Stimulated activated naive B cell treated with anti-CD40 and anti-IgM and Interleukin-4, amounts not matched to agents 10 μg/mL and 1 μg/mL and 100 μg/mL, for 72 hours (primary cell): ENCODE data around the gene CDH15.
A peak's percentile ranks its signal among the peaks of the same experiment; 100 is the strongest.

Source experiments
- ATAC-seq, 2 donors: fragments of 150-1000 bp; cut with Tn5 transposase; replicated peaks; 2 replicates each; pipeline ENCODE4 v1.10.0; 2021; ENCODE audit warnings: moderate library complexity in 1 of 2
- DNase-seq: peaks from one replicate; pipeline ENCODE4 v3.0.0; 2021
- H3K27ac Mint-ChIP-seq: one replicate; pipeline ENCODE4 v1.8.0; 2022; ENCODE audit warnings: mild to moderate bottlenecking, mixed read lengths
- H3K27me3 Mint-ChIP-seq, 2 donors: one replicate each; pipeline ENCODE4 v1.8.0; 2022; ENCODE audit warnings: mixed read lengths in 2 of 2
- H3K36me3 Mint-ChIP-seq, 2 donors: one replicate each; pipeline ENCODE4 v1.8.0; 2022; ENCODE audit warnings: mixed read lengths in 2 of 2, mild to moderate bottlenecking in 1 of 2
- H3K4me1 Mint-ChIP-seq, 2 donors: one replicate each; pipeline ENCODE4 v1.8.0; 2022; ENCODE audit warnings: mixed read lengths in 2 of 2, mild to moderate bottlenecking in 1 of 2
- H3K4me3 Mint-ChIP-seq, 2 donors: one replicate each; pipeline ENCODE4 v1.8.0; 2022; ENCODE audit warnings: mild to moderate bottlenecking in 2 of 2, mixed read lengths in 2 of 2, moderate library complexity in 1 of 2
- H3K9me3 Mint-ChIP-seq, 2 donors: one replicate each; pipeline ENCODE4 v1.8.0; 2022; ENCODE audit warnings: mixed read lengths in 2 of 2, mild to moderate bottlenecking in 1 of 2

CDH15 gene

GRCh38 chr16:89136931-89137330, 34.6 kb upstream of the CDH15 start:
- DNase-seq, result no peak
- no peak for ATAC-seq
- Mint-ChIP-seq H3K36me3 (peaks cover 41 to 52% of the 10 kb centered on the region in 2 donors), H3K27ac (peak overlapping the region; percentile 5), H3K27me3 (no peaks in the 10 kb centered on the region), H3K4me3 (no peak overlapping the region), H3K4me1 (peaks cover 0 to 2% of the 10 kb centered on the region in 2 donors), H3K9me3 (no peaks in the 10 kb centered on the region)

- DNase-seq, result no peak
- H3K9me3 Mint-ChIP-seq, result no peaks in the 10 kb centered on the region
- peaks cover 0 to 3% of the 10 kb centered on the region in 2 donors for H3K4me1 Mint-ChIP-seq
- no peak overlapping the region for H3K27ac Mint-ChIP-seq
- H3K27me3 Mint-ChIP-seq, result no peaks in the 10 kb centered on the region
- no peak overlapping the region for H3K4me3 Mint-ChIP-seq
- no peak for ATAC-seq
- H3K36me3 Mint-ChIP-seq, result peaks cover 48 to 51% of the 10 kb centered on the region in 2 donors
These were observed 33.7 kb upstream of the CDH15 start for GRCh38 chr16:89137666-89138512.

GRCh38 chr16:89138513-89138795, 33.1 kb upstream of the CDH15 start:
- no peak overlapping the region for H3K27ac Mint-ChIP-seq
- no peak for ATAC-seq
- no peaks in the 10 kb centered on the region for H3K27me3 Mint-ChIP-seq
- peaks cover 47 to 50% of the 10 kb centered on the region in 2 donors for H3K36me3 Mint-ChIP-seq
- DNase-seq, result no peak
- H3K9me3 Mint-ChIP-seq, result no peaks in the 10 kb centered on the region
- H3K4me1 Mint-ChIP-seq, result peaks cover 0 to 3% of the 10 kb centered on the region in 2 donors
- H3K4me3 Mint-ChIP-seq, result no peak overlapping the region

DNA sequence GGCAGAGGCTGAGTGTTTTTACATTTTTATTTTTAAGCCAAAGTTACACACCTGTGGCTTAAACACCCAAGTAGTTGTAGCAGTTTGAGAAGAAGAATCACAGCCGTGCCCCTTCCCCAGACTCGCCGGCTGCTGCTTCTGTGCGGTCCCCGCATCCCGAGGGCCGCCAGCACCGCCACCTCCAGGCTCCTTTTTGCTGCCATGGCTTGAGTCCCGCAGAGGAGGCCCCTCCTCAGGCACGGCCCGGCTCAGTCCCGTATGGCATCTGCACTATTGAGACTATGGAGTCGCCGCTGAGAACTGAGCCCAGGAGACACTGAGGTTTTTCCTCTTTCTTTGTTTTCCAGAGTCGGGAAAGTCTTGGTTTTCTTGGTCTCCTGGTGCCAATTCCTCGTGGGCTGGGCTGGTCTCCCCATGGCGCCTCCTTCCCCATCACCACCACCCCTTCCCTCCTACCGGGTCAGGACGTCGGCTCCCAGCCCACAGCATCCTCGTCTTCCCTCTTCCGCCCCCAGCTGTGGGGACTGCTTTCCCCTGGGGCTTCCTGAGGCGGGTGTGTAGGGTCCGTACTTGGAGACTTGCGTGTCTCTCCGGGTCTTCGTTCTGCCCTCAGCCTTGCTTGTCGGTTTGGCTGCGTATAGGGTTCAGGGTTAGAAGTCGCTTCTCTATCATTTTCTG, 32.6 kb upstream of the CDH15 start:
- ATAC-seq, result no peak

DNA sequence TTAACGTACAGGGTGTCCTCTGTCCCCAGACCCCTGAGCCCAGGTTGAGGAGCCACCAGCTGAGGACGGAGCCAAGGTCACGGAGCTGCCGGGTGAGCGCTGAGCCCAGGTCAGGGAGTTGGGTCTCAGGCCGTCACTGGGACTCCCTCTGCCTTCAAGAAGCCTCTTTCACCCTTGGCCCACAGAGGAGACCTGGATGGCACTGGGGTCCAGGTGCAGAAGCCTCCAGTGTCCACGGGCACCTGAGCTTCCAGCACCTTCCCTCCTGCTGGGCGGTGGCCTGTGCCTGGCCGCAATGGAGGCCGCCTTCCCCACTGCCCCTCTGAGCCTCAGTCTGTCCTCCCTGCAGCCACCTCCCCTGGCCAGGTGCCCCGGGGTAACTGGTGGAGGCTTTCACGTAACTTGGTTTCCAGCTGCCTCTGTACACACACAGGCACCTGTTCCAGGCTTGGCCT, 31.6 kb upstream of the CDH15 start:
- Mint-ChIP-seq H3K27me3 (no peaks in the 10 kb centered on the region), H3K27ac (no peak overlapping the region), H3K9me3 (no peaks in the 10 kb centered on the region)

More for the DNA sequence above, 32.6 kb upstream of the CDH15 start:
- H3K9me3 Mint-ChIP-seq, result no peaks in the 10 kb centered on the region
- peaks cover 0 to 3% of the 10 kb centered on the region in 2 donors for H3K4me1 Mint-ChIP-seq
- H3K27ac Mint-ChIP-seq, result no peak overlapping the region
- DNase-seq, result no peak
- no peak overlapping the region for H3K4me3 Mint-ChIP-seq
- no peaks in the 10 kb centered on the region for H3K27me3 Mint-ChIP-seq
- H3K36me3 Mint-ChIP-seq, result peaks cover 44 to 46% of the 10 kb centered on the region in 2 donors

GRCh38 chr16:89140401-89140800, 31.1 kb upstream of the CDH15 start:
- Mint-ChIP-seq H3K4me1 (peaks cover 0 to 3% of the 10 kb centered on the region in 2 donors), H3K36me3 (peaks cover 38 to 40% of the 10 kb centered on the region in 2 donors), H3K9me3 (no peaks in the 10 kb centered on the region), H3K4me3 (no peak overlapping the region), H3K27me3 (no peaks in the 10 kb centered on the region), H3K27ac (no peak overlapping the region)
- ATAC-seq, result no peak
- no peak for DNase-seq

More for the DNA sequence above, 31.6 kb upstream of the CDH15 start:
- H3K4me3 Mint-ChIP-seq, result no peak overlapping the region
- no peak for ATAC-seq
- peaks cover 0 to 3% of the 10 kb centered on the region in 2 donors for H3K4me1 Mint-ChIP-seq
- DNase-seq, result no peak
- peaks cover 38 to 40% of the 10 kb centered on the region in 2 donors for H3K36me3 Mint-ChIP-seq

- no peak overlapping the region for H3K27ac Mint-ChIP-seq
- H3K4me3 Mint-ChIP-seq, result no peak overlapping the region
- ATAC-seq (no peak), DNase-seq (no peak)
- H3K27me3 Mint-ChIP-seq, result no peaks in the 10 kb centered on the region
- H3K9me3 Mint-ChIP-seq, result no peaks in the 10 kb centered on the region
- peaks cover 0 to 3% of the 10 kb centered on the region in 2 donors for H3K4me1 Mint-ChIP-seq
- peaks cover 38 to 40% of the 10 kb centered on the region in 2 donors for H3K36me3 Mint-ChIP-seq
These were observed 30.3 kb upstream of the CDH15 start for GRCh38 chr16:89140981-89141883.

GRCh38 chr16:89141884-89142267, 29.7 kb upstream of the CDH15 start:
- Mint-ChIP-seq H3K27me3 (no peaks in the 10 kb centered on the region), H3K9me3 (no peaks in the 10 kb centered on the region), H3K36me3 (peaks cover 41 to 43% of the 10 kb centered on the region in 2 donors), H3K4me3 (no peak overlapping the region), H3K4me1 (peaks cover 0 to 7% of the 10 kb centered on the region in 2 donors), H3K27ac (no peak overlapping the region)
- no peak for ATAC-seq
- no peak for DNase-seq

DNA sequence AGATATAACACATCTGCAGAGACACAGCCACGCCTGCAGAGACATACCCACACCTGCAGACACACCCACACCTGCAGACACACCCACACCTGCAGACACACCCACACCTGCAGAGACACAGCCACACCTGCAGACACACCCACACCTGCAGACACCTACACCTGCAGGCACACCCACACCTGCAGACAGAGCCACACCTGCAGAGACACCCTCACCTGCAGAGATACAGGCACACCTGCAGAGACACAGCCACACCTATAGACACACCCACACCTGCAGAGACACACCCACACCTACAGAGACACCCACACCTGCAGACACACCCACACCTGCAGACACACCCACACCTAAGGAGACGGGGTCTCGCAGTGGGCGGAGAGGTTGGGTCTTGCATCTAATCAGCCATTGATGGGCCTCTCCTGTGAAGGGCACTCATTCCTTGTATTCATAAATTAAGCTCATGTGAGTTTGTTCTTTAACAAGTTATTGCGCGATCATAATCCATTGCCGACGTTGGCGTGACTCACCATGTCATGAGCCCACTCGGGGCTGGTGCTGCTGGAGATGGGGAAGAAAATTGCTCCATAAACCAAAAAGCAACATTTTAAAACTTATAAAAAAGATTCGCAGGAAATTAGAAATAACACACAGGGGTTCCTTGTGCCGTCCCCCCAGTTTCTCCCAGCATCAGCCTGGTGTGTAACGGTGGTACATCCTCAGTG, 28.9 kb upstream of the CDH15 start:
- no peak overlapping the region for H3K4me3 Mint-ChIP-seq
- no peaks in the 10 kb centered on the region for H3K27me3 Mint-ChIP-seq
- H3K36me3 Mint-ChIP-seq, result peaks cover 39 to 43% of the 10 kb centered on the region in 2 donors
- peaks cover 0 to 5% of the 10 kb centered on the region in 2 donors for H3K4me1 Mint-ChIP-seq
- no peak overlapping the region for H3K27ac Mint-ChIP-seq
- no peaks in the 10 kb centered on the region for H3K9me3 Mint-ChIP-seq
- ATAC-seq (no peak), DNase-seq (no peak)

DNA sequence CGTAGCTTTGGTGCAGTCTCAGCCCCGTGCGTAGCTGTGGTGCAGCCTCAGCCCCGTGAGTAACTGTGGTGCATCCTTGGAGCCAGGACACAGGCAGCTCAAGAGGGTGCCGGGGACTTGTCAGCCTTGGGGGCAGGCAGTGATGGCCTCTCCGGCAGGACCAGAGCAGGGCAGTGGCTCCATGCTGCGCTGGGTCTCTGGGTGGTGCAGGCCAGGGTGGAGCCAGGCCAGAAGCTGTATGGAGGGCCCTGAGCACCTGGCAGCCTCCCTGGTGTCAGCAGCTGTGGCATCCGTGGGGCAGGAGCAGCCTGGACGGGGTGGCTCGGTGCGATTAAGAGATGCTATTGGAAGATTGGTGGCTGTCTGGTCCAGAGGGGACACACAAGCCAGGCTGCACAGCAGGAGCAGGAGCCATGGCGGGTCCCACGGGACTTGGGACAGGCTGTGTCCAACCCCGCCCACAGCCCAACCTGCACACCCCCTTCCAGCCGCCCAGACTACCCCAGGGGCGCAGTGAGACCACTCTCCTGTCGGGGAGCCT, 28.3 kb upstream of the CDH15 start:
- no peak overlapping the region for H3K4me3 Mint-ChIP-seq
- H3K9me3 Mint-ChIP-seq, result no peaks in the 10 kb centered on the region
- no peak overlapping the region for H3K27ac Mint-ChIP-seq
- DNase-seq, result no peak
- H3K27me3 Mint-ChIP-seq, result no peaks in the 10 kb centered on the region
- peaks cover 0 to 5% of the 10 kb centered on the region in 2 donors for H3K4me1 Mint-ChIP-seq
- H3K36me3 Mint-ChIP-seq, result peaks cover 45 to 49% of the 10 kb centered on the region in 2 donors
- no peak for ATAC-seq

GRCh38 chr16:89143911-89144675, 27.5 kb upstream of the CDH15 start:
- DNase-seq, result no peak
- Mint-ChIP-seq H3K4me1 (peaks cover 0 to 5% of the 10 kb centered on the region in 2 donors), H3K27me3 (no peaks in the 10 kb centered on the region), H3K36me3 (peaks cover 53 to 58% of the 10 kb centered on the region in 2 donors), H3K4me3 (no peak overlapping the region), H3K9me3 (peaks cover 4 to 5% of the 10 kb centered on the region in 2 donors), H3K27ac (peak overlapping the region; percentile 38)
- no peak for ATAC-seq

DNA sequence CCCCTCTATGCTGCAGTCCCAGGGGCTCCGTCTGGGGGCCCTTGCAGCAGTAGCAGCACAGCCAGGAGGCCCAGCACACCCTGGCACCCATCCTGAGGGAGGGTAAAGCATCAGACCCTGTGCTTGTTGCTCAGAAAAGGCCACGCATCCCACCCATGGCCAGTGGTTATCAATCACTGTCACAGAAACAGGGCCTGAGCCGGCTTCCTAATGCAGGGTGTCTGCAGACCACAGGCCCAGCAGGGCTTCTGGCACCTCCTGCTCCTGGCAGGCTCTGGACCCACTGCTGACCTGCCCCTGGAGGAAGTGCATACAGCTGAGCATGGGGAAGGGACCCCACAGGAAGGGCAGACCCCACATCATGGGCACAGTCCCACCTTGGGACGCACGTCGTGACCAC, 26.9 kb upstream of the CDH15 start:
- Mint-ChIP-seq H3K27me3 (no peaks in the 10 kb centered on the region), H3K36me3 (peaks cover 57 to 64% of the 10 kb centered on the region in 2 donors), H3K4me3 (no peak overlapping the region), H3K9me3 (peaks cover 9 to 10% of the 10 kb centered on the region in 2 donors), H3K4me1 (peaks cover 0 to 5% of the 10 kb centered on the region in 2 donors), H3K27ac (no peak overlapping the region)
- ATAC-seq (no peak), DNase-seq (no peak)
